Activated T-helper 9 cell treated with anti-CD3 and anti-CD28 coated beads, Interleukin-2, amount 50 U/mL, for 16 hours (primary cell): ENCODE results near the gene ATP1A4.
"Not testable (repeated sequence)": the region's sequence is repeated elsewhere in the genome, so short reads cannot be mapped to it uniquely, and the experiment has no call there.

Experiments used
- DNase-seq: peaks from one replicate; pipeline ENCODE4 v3.0.0-alpha.2; 2020; ENCODE audit warnings: low read depth

Gene ATP1A4

DNA sequence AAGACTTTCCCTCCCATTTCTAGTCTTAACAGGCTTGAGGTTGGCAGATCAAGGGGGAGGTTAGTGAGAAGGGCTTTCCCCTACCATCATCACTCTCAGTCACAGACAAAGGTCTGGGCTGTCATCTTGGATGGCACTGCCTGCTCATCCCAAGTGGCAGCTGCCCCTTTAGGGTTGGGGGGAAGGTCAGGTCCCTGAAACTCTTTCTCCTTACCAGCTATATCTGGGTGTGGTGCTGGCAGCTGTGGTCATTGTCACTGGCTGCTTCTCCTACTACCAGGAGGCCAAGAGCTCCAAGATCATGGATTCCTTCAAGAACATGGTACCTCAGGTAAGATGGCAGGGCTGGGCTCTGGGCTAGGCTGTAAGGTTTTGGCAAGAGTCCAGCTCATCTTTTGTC lies 27.7 kb upstream of the ATP1A4 start:
- no peak for DNase-seq

DNA sequence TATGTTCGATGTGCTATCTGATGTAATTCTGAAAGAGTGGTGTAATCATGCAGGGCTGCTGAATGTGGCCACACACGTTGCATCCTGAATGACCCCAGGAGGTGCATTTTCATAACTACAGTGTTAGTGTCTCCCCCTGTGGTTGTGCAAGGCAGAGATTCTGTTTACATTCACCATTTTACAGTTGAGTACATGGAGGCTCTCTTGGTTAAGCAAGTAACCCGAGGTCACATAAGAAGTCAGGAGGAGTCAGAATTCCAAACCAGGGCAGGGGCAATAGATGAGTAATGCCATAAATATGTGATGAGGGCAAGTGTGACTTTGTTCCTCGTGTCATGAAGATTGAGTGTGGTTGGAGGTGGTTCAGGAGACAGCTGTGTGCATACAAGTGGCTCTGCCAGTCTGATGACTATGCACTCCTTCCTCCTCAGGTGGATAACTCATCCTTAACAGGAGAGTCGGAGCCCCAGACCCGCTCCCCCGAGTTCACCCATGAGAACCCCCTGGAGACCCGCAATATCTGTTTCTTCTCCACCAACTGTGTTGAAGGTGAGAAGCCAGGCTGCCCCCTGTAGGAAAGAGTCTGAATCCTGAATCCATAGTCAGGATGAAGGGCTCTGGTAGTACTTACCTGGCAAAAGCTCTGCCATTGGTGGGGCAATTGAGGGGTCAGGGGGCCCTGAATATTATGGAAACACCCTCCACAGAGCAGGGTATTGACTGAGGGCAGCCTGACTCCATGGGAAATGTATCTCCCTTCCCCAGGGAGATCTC lies 26.5 kb upstream of the ATP1A4 start:
- no peak for DNase-seq

DNA sequence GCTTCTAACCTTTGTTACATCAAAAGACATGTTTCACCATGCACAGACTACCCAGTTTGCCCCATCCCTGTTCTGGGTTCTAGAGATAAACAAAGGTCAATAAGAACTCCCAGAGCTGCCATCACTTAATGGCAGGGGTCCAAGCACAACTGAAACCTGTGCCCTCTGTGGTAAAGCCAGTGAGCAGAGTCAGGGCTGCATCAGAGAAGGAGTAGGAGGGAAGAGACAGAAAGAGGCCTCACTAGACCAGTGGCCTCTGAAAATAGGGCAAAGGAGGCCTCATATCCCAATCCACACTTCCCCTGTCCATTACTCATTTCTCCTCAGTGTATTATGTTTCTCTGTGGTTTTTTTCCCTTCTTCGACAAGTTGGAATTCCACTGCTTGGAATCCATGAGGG lies 25.7 kb upstream of the ATP1A4 start:
- no peak for DNase-seq

DNA sequence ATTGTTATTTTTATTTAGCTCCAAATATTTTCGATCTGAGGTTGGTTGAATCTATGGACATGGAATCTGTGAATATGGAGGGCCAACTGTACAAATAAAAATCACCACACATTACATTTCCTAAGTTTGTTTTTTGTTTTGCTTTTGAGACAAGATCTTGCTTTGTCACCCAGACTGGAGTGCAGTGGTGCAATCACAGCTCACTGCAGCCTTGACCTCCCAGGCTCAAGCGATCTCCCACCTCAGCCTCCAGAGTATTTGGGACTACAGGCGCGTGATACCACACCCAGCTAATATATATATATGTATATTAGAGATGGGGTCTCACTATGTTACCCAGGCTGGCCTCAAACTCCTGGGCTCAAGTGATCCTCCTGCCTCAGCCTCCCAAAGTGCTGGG lies 25.1 kb upstream of the ATP1A4 start:
- not testable (repeated sequence) for DNase-seq

DNA sequence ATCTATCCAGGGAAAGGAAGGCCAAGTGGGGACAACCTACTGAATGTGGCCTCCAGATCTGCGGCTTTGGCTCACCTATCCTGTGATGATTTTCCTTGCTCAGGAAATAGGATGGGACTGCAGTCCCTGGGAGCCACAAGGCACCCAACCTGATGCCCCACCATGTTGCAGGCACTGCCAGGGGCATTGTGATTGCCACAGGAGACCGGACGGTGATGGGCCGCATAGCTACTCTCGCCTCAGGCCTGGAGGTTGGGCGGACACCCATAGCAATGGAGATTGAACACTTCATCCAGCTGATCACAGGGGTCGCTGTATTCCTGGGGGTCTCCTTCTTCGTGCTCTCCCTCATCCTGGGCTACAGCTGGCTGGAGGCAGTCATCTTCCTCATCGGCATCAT lies 24.0 kb upstream of the ATP1A4 start:
- no peak for DNase-seq

DNA sequence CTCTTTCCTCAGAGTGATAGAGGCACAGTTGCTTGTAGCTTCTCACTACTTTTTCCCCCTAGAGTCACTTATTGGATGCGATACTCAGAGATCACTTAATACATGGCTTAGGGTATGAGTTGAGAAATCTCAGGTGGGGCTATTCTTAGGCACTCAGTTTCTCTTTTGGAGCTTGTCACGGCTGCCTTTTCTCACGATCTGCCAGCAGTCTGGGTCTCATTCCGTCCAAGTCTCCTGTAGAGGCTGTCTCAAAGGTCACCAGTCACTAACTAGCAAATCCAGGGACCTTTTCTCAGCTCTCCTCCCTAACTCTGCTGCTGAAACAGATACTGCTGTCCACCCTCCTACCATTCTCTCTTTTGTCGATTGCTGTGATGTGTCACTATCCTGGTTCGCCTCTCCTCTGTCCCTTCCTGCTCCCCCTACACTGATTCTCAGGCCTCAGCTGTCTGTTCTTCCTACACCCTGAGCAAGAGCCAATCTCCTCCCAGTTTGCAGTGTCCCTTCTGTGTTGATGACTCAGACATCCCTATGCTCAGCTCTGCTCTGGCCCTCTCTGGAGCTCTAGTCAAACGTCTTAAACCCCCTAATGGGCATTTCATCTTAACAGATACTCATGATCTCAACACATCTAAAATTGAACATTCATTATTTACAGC lies 23.4 kb upstream of the ATP1A4 start:
- no peak for DNase-seq

DNA sequence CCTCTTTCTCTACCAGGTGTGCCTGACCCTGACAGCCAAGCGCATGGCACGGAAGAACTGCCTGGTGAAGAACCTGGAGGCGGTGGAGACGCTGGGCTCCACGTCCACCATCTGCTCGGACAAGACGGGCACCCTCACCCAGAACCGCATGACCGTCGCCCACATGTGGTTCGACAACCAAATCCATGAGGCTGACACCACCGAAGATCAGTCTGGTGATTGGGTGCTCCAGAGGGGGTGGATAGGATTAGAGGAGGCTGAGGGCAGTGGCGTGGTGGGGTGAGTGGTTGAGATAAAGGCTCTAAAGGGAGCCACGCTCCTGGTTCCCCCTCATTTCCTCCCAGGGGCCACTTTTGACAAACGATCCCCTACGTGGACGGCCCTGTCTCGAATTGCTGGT lies 22.8 kb upstream of the ATP1A4 start:
- DNase-seq: no peak

DNA sequence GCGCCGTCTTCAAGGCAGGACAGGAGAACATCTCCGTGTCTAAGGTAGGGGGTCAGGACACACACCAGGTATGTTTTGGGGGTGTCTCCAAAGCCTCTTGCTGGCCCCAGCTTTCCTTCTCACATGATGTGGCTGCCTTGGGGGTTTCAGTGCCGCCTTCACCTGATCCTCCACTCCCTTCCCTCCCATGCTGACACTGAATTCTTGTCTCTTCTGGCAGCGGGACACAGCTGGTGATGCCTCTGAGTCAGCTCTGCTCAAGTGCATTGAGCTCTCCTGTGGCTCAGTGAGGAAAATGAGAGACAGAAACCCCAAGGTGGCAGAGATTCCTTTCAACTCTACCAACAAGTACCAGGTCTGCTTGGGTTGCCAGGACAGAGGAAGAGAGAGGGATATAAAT lies 22.4 kb upstream of the ATP1A4 start:
- DNase-seq: no peak

DNA sequence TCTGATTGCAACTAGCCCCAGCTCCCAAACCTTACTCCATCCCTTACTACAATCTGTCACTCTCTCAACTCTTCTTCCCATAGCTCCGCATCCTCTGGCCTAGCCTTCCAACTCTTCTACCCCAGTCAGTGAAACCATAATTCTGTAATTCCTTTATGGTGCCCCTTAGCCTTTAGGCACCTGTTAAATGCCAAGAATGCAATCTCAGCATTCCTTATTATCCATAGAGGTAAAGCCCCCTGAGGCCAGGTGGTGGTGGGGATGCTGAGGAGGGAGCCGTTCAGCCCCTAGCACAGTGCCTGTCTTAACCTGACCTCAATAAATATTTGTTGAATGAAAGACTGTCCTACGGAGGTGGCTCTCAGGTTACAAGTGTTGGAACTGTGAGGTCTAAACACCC lies 21.8 kb upstream of the ATP1A4 start:
- DNase-seq: no peak

DNA sequence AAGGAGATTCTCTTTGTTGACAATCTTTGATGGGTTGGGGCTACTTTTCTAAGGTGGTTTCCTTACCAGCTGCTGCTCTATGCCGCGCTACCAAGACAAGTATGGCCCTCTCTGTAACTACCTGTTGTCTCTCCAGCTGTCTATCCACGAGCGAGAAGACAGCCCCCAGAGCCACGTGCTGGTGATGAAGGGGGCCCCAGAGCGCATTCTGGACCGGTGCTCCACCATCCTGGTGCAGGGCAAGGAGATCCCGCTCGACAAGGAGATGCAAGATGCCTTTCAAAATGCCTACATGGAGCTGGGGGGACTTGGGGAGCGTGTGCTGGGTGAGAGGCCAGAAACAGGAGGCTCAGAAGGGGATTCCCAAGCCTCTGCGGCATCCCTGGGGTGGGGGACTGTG lies 21.4 kb upstream of the ATP1A4 start:
- no peak for DNase-seq

DNA sequence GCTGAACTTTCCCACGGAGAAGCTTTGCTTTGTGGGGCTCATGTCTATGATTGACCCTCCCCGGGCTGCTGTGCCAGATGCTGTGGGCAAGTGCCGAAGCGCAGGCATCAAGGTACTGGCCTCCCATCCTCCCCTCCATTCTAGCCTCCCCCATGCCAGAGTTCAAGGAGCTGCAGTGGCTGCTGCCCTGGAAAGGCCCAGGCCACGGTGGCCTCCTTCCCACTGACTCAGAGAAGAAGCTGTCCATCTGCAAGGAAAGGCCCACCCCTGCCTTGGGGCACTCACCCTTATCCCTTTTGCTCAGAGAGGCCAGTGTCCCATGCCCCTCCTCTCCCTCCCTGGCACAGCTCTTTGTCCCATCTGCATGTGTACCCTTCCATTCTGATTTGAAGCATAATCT lies 20.9 kb upstream of the ATP1A4 start:
- DNase-seq: no peak

DNA sequence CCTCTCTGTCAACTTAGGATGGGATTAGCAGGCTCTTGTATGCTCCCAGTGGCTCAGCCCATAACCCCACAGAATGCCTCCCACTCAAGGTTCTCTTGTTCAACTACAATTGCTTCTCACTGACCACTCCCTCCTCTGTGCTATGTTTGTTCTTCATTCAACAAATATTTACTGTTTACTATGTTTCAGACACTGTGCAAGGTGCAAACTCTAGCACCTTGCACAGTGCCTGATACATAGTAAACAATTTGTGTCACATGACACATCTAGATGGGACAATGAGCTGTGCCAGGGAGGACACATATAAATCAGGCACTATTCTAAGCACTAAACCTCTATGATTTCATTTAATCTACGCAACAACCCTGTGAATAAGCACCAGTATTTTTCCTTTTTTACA lies 20.5 kb upstream of the ATP1A4 start:
- DNase-seq: no peak

DNA sequence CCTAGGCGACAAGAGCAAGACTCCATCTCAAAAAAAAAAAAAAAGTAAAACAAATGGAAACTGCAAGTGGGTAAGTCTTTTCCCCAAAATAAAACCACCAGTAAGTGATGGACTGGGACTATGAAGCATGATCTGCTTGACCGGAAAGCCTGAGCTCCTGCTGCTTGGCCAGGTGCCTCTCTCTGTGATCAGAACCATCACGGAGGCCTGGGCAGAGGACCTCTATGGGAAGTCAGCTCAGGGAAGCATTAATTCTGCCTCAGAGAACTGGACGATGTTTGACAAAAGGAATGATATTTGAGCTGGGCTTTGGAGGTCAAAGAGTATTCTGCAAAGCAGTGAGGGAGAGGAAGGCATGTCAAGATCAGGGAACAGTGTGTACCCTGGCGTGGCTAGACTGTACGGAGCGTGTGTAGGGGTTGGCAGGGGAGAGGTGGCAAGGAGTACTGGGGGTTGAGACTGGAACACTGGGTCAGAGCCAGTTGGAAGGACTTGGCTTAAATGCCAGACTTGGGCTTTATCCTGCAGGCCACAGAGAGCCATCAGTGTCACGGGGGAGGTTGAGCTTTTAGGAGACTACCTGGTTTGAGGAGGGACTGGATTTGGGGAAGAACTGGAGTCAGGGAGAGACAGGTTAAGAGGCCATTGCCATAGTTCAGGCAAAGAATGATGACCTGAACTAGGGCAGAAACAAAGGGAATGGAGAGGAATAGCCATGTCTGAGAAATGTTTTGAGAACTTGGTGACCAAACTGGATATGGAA lies 19.4 kb upstream of the ATP1A4 start:
- DNase-seq: no peak

DNA sequence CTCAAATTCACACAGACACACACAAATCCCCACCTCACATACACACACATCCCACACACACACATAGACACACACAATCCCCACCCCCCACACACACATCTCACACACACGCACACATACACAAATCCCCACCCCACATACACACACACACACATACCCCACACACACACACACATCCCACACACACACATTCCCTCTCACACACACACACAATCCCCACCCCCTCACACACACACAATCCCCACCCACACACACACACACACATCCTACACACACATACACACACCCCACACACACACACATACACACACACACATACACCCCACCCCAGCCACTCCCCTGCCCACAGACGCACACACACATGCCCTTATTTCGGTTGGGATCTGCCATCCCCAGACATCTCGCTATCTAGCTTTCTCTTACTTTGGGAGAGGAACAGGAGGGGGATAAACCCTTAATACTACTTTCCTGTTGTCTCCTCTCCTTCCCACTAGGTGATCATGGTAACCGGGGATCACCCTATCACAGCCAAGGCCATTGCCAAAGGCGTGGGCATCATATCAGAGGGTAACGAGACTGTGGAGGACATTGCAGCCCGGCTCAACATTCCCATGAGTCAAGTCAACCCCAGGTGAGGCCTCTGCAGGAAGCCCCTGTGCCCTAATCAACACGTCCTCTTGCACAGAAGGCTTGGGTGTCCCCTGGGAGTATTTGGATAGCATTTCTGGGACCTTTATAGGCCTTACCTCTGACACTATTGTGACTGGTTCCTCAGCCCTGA lies 17.2 kb upstream of the ATP1A4 start:
- no peak for DNase-seq

DNA sequence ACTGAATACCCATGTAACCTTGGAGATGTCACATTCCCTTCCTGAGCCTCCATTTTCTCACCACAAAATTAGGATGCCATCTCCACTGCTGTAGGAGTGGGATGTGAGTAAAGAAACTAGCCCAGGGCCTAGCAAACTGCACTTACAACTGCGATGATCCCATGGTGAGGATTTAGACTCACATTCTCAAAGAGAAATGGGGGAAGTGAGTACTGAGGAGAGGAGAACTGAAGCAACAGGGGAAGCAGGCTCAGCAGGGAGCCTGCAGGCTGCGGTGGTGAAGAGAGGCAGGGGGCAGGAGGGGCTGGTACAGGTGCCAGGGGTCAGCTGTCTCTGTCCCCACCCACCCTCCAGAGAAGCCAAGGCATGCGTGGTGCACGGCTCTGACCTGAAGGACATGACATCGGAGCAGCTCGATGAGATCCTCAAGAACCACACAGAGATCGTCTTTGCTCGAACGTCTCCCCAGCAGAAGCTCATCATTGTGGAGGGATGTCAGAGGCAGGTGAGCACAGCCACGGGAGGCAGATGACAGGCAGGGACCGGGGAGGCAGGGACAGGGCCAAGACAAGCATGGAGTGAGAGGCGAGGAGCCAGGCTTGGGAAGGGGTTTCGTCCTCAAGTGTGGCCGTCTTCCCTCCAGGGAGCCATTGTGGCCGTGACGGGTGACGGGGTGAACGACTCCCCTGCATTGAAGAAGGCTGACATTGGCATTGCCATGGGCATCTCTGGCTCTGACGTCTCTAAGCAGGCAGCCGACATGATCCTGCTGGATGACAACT lies 16.4 kb upstream of the ATP1A4 start:
- DNase-seq: no peak

DNA sequence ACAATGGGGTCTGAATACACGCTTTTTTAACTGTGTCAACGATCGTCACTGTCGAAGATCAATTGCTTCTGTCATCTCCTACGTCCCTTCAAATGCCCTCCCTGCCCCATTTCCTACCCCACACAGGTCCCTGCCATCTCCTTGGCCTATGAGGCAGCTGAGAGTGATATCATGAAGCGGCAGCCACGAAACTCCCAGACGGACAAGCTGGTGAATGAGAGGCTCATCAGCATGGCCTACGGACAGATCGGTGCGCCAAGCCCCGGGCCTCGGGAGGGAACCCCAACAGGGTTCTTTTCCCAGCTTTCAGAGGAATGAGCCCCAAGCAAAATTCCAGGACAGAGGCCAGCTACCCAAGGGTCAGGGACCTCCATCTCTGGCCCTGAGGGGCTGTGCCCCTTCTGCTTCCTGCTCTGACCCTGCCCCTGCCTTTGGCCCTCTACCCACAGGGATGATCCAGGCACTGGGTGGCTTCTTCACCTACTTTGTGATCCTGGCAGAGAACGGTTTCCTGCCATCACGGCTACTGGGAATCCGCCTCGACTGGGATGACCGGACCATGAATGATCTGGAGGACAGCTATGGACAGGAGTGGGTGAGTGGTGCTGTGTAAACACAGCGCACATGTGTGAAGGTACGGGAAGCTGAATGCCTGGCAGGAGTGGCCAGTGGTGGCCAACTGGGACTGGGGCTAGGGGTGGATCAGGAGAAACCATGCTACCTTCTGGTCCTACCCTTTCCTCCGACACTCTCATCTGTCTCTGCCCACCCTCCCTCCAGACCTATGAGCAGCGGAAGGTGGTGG lies 15.1 kb upstream of the ATP1A4 start:
- no peak for DNase-seq

DNA sequence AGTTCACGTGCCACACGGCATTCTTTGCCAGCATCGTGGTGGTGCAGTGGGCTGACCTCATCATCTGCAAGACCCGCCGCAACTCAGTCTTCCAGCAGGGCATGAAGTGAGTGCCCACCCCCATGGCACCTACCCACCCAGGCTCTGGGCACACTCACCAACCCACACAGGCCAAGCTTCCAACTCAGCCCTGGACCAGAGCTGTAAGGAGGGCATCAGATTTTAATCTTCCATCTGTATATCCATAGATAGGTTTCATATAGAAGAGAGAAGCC lies 14.5 kb upstream of the ATP1A4 start:
- DNase-seq: no peak

DNA sequence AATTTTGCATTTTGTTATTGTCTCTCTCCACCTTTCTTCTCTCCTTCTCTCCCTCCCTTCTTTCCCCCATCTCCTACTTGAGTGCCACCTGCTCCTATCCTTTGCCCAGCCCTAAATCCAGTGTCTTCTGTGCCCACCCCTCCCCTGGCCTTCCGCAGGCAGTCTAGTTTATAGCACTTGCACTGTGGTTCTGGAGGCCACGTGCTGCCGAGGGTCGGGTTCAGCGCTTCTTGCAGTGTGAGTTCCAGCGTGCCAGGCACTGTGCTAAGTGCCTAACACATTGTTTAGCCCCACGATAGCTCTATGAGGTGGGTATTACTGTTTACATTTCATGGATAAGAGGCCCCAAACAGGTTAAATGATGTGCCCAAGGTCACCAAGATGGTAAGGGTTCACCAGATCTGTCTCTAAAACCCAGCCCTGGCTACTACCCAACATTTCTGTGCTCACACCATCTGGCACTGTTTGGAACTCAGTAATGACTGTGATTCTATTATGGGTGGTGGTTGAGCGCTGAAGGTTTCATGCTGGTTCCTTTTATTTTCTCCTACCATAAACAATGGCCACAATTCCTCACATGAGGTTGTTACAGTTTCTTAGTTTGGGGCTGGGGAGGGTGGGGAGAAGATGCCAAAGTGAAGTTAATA lies 14.1 kb upstream of the ATP1A4 start:
- no peak for DNase-seq

DNA sequence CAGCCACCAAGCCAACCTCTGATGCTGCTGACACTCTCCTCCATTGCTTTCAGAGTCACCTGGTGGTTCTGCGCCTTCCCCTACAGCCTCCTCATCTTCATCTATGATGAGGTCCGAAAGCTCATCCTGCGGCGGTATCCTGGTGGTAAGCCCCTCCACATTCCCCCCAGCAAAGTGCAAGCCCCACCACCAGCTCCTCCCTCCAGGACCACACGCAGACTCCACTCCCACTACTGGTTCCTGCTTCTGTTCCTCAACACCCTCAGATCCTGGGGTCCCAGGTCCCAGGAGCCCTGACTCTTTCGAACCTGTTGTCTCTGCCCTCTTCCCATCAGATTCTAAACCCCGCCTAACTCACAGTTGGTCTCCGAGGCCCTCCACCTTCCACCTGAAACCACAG lies 11.6 kb upstream of the ATP1A4 start:
- no peak for DNase-seq

DNA sequence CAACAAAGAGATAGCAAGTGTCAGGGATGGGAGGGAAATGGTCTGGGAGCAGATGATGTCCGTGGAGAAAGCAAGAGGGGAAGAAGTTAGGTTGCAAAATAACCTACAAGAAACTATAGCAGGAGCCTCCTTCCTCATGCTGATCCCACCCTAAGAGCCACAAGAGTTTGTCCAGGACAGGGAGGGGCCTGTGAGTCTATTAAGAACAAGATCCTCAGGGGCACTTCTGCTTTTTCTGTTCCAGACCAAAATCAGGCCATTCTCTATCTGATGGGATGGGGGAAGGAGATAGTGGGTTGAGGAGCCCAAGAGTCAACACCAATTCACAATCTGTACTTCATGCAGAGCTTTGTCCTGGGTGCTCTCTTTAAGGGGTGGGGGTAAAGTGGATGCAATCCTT lies 7.7 kb upstream of the ATP1A4 start:
- DNase-seq: no peak

DNA sequence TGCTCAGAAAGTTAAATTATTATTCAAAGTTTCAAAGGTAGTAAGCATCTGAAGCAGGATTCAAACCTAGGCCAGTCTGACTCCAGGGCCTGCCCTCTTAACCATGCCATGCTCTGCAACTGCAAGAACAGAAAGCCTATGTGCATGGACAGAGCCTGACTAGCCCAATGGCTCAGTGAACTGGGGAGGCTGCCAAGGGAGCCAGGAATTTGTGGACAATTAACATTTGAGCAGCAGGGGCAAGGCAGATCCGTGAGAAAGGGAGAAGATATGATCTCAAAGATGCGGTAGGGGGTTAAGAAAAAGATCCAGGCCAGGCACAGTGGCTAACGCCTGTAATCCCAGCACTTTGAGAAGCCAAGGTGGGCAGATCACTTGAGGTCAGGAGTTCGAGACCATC lies 6.5 kb upstream of the ATP1A4 start:
- no peak for DNase-seq
